ENCODE measurements around the gene OGDHL. TPM values are rescaled to one million over a fixed set of nuclear protein-coding genes. Genes with fewer than 3 reads are reported as not detected.
"Not testable (repeated sequence)": the region's sequence is repeated elsewhere in the genome, so short reads cannot be mapped to it uniquely, and the experiment has no call there.

The OGDHL gene
- total RNA-seq, 1 experiment from 2014 or later, result 7.6 TPM

DNA sequence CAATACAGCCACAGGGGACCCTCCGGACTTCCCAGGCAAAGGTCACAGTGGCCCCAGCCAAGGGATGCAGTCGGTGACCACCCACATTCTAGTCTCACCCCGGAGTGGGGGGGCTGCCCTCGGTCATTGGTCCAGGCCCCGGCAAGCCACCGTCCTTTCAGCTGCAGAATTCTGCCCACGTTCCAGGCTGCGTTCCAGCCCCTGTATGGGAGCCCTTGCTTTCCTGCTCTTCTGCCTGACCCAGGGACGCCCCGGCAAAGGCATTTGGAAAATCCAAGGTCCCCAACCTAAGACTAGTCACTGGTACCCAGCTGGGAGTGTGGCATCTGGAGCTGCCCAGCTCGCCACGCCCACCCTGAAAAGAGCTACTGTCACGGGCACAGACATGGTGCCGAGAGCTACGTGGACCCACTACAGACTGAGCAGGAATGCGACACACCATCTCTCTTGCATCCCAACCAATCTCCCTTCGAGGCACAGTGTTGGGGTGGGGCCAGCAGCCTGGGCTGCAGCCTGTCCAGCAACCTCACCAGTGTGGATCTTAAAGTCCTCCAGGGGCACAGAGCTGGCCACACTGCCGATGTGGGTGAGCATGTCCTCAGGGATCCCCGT, 18.6 kb downstream of the OGDHL start:
- no peak for DNase-seq (ENCODE audit: low spot score)
- in situ Hi-C loops (cut with HindIII; ENCODE audit: low sequenced_read_pairs), result no loop called here

DNA sequence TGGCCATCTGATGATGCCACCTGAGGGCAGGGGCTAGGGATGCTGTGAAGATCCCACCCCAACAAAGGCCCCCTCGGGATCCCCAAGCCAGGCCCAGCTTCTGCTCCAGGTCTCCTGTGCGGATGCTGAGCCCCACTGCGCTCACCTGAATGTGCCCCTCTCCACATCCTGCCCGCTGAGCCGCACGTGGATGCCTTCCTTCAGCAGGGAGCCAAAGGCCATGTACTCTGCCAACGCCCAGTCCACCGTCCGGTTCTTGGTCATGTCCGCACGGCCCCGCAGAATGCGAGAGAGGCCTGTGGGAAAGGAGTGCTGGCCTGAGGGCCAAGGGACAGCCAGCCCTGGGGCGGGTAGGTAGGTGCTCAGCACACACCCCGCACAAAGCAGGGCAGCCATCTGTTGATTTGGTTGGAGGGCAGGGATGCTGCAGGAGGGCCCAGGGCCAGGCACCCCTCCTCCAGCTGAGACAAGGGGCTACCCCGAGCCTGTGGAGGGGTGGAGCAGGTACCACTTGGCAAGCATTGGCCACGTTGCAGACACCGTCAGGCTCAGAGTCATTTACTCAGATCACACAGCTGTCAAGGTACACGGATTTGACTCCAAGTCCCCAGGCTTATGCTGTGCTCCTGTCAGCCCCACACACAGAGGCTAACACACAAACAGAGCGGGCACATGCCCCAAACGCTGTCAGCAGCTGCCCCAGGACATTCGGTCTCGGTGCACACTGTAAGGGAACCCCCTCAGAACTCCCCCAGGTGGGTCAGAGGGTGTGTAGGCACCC, 19.2 kb downstream of the OGDHL start:
- in situ Hi-C loops (cut with HindIII; ENCODE audit: low sequenced_read_pairs), result no loop called here
- no peak for DNase-seq (ENCODE audit: low spot score)

DNA sequence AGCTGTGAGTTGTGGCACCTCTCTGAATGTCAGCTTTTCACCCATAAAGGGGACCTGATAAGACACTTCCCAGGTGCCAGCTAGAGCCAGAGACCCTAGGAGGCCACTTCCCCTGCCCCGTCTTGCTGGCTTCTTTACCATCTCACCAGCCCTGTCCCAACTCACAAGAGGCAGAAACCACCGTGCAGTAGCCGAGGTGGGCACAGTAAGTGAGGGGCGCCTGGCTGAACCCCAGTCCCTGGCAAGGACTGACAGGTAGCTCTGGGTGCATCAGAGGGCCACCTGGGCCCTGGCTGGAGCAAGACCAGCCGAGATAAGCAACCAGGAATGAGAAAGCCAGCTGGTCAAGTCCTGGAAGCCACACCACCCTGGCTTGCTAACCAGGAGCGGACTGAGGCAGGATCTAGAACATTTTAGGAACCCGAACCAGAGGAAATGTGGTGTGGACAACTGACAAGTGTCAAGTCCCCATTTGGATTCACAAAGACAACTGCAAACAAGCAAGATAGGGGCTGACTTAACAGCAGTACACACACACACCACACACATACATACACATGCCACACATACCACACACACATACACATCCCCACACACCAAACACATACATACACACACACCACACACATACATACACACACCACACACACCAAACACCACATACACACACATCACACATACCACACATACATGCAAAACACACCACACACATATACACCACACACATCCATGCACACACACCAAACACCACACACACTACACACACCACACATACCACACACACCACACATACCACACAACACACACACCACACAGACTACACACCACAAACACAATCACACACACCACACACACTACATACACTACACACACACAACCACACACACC, 20.8 kb downstream of the OGDHL start:
- in situ Hi-C loops (cut with HindIII; ENCODE audit: low sequenced_read_pairs), result no loop called here
- DNase-seq (ENCODE audit: low spot score), result peak; percentile 43

DNA sequence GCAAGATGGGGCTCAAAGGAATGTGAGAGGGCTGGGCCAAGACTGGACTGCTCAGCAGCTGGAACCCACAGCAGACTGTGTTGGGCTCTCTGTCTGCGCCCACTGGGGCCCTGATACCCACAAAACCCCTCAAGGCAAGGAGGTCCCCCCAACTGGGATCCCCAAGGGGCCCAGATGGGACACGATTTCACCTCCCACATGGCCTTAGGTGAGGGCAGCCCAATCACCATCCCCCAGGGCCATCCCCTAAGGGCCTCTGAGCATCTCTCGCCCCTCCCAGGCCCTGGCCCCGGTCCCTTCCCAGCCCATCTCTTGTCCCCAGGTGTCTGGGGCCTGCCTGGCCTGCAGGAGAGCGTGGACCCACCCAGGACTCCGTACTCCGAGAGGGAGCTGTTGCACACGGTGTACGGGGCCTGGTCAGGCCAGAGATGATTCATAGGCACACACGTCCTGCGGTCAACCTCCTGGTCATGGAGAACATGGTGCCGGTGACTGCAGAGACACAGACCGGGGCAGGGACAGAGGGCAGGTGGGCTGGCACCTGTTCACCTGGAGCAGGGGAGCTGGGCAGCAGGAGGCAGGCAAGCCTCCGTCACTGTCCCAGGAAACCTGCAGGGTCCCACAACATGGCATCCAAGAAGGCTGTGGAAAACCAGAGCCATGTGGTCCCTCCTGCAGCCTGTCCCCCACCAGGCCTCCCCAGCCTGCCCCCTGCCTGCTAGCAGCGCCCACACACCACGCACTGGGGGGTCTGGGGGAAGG, 21.6 kb downstream of the OGDHL start:
- in situ Hi-C loops (cut with HindIII; ENCODE audit: low sequenced_read_pairs), result no loop called here

DNA sequence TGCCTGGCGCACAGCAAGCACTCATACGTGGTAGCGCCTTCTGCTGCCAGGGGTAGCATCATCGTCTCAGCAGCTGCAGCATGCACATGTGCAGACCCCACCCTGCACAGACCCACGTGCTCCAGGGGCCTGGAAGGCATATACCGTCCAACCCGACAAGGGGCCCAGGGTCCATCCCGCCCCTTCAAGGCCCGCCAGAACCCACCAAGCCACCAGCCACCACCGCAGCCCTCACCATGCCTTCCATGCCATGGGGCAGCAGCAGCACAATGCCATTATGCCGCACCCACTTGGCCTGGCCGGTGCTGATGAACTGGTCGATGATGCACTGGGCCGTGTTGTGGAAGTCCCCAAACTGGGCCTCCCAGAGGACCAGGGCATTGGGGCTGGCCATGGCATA, 22.7 kb downstream of the OGDHL start:
- in situ Hi-C loops (cut with HindIII; ENCODE audit: low sequenced_read_pairs), result no loop called here
- DNase-seq (ENCODE audit: low spot score), result no peak

More for the DNA sequence above, 21.6 kb downstream of the OGDHL start:
- DNase-seq (ENCODE audit: low spot score), result no peak

DNA sequence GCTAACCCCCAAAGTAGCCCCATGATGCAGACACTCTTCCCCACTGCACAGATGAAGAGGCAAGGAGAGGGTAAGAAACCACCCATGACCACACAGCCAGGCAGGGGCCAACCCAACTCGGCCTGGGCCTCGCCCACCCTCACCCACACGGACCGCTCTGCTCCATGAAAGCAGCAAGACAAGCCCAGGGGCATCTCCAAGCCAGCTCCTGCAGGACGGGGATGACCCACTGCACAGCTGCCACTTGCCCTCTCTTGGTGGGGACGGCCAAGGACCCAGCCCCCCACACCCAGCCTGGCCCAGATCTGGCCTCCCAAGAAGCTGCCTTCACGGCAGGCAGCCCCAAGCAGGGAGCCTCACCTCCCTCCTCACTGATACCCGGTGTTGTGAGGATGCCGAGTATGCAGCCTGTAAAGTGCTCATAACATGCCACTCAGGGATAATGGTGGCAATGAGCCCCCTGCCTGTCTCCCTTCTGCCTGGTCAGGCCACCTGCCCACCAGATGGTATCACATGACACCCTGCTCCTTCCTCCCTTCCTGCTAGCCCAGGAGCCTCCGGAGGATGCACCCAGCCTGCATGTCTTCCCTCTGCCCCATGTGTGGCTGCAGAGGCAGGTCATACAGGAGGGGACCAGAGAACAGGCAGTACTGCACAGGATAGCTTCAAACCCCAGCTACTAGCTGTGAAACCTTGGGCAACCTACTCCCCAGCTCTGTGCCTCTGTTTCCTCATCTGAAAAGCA, 23.3 kb downstream of the OGDHL start:
- in situ Hi-C loops (cut with HindIII; ENCODE audit: low sequenced_read_pairs), result no loop called here

DNA sequence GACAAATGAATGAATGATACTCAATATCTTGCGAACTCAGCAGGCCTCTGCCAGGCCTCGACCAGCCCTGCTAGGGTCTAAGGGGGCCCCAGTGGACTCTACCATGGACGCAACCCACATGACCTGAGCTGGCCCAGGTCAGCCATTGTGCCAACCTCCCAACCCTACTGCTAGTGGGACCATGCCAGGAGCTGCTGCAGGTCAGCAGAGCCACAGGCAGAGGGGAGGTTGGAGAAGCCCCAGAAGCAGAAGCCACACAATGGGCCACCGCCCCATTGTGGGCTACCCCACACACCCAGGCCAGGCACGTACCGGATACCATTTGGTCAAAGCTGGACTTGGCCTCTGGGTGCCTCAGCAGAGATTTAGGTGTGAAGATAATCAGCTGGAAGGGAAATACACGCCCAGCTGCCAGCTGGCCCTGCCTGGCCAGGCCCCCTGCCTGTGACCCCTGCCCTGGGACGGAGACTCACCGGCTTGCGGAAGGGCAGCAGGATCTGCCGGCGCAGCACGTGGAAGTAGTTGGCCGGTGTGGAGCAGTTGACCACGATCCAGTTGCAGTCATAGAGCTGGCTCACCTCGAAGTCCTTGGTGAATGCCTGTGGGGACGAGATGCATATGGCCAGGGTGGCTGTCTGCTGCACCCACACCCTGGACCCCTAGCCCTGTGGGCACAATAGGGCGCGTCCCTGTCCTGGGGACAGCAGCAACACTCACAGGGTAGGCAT, 24.5 kb downstream of the OGDHL start:
- DNase-seq (ENCODE audit: low spot score), result no peak
- in situ Hi-C loops (cut with HindIII; ENCODE audit: low sequenced_read_pairs), result no loop called here

More for the DNA sequence above, 23.3 kb downstream of the OGDHL start:
- DNase-seq (ENCODE audit: low spot score), result peak; percentile 68

DNA sequence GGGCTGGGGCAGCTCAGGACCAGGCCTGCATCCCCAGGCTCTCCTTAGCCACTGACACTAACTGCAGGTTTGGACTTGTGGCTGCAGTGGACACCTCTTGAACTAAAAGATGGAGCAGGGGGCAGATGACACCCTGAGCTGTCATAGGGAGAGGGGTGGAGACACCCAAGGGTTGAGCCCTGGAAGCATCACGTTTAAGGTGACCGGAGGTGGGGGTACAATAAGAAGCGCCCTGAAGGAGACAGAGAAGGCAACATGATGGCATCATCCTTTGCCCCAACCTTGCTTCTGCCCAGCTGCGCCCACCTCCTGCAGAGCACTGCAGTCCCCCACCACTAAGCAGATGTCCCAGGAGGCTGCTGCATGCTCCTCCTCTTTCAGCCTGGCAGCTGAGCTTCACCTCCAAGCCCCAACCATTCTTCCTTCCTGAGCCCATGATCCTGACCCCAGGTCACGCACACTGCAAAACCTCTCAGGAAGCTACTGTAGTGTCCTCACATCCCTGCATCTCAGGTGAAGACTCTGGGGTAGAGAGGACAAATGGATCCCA, 25.5 kb downstream of the OGDHL start:
- in situ Hi-C loops (cut with HindIII; ENCODE audit: low sequenced_read_pairs), result no loop called here
- no peak for DNase-seq (ENCODE audit: low spot score)

DNA sequence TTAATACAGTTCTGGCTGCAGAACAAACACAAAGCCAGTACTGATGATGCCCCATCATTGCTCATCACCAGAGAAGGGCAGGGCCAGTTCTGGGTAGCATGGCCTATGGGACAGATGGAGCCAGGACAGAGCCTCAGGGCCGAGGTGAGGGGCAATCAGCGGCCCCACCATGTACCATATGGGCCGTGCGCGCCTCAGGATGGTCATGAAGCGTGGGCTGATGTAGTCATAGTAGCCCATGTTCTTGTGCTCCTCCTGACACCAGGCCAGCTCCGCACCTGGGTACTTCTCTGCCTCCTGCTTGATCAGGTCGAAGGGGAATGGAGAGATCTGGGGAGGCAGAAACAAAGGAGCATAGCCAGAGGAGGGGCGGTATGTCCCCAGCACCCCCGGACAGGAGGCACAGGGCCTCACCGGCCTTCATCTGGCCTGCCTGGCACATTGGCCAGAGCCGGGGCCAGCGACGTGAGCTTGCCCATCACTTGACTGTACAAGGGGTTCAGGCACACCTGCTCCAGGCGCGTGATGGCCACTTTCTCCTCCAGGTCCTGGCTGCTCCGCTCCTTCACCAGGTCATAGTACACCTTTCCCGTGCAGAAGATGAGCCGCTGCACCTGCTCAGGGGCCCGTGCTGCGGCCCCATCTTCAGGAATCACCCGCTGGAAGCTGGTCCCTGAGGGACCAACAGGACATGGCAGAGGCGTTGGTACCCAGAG, 26.1 kb downstream of the OGDHL start:
- no peak for DNase-seq (ENCODE audit: low spot score)
- in situ Hi-C loops (cut with HindIII; ENCODE audit: low sequenced_read_pairs), result no loop called here

DNA sequence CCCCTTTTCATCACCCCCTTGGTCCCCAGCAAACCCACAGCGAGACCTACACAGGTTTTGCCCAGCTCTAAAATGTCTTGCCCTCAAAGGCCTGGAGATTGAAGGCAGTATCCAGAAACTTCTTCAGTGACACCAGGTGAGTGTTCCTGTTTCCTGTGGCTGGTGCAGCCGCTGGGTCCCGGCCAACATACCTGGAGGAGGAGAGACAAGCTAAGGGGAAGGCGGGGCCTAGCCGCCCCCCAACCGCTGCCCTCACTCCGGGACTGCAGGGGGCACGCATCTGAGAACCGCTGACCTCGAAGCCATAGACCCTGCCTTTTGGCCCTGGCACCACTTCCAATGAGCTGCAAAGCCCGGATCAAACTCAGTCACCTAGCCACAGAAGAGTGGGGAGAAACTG, 27.0 kb downstream of the OGDHL start:
- DNase-seq (ENCODE audit: low spot score), result no peak
- in situ Hi-C loops (cut with HindIII; ENCODE audit: low sequenced_read_pairs), result no loop called here

DNA sequence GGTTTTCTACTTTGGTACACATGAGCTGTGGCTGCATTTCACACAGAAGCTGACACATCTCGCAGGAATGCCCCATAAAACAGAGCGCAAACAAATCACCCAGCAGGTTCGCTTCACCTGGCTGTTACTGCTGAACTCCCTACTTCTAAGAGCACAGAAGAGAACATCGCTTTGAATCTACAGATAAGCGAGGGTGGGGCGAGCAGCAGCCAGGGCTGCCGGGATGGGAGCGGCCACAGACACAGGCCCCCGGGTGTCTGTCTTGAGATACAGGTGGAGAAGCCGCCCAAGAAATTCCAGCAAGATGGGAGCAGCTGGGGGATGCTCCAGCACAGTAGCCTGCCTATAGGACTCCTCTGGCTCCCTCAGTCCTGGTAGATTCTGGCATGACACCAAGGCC, 27.4 kb downstream of the OGDHL start:
- in situ Hi-C loops (cut with HindIII; ENCODE audit: low sequenced_read_pairs), result no loop called here
- DNase-seq (ENCODE audit: low spot score), result no peak

DNA sequence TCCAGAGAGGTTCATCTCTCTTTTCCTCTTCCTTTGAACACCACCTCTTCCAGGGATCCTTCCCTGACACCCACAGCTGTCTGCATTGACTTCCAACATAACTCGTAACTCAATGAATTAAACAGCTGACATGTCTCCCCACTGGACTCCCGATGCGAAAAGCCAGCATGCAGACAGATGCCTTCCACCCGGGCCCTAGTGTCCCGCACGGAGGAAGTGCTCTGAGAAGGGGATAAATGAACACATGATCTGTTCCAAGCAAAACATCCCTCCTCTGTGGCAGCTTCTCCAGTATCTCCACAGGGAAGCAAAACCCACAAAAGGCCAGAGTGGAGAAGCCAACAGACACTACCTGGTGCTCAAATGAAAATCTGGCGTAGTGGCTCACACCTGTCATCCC, 28.3 kb downstream of the OGDHL start:
- in situ Hi-C loops (cut with HindIII; ENCODE audit: low sequenced_read_pairs), result no loop called here
- no peak for DNase-seq (ENCODE audit: low spot score)

DNA sequence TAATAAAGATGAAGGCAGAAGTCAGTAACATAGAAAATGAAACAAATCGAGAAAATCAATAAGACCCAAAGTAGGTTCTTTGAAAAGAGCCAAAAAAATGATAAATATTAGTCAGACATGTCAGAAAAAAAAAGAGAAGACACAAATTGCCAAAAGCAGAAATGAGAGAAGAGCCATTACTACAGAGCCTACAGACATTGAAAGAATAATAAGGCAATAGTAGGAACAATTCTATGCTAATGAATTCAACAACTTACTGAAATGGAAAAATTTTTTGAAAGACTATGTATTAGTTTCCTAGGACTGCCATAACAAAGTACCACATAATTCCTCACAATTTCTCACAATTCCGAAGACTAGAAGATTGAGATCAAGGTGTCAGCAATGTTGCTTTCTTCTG, 35.5 kb downstream of the OGDHL start:
- DNase-seq (ENCODE audit: low spot score), result no peak
- in situ Hi-C loops (cut with HindIII; ENCODE audit: low sequenced_read_pairs), result no loop called here

DNA sequence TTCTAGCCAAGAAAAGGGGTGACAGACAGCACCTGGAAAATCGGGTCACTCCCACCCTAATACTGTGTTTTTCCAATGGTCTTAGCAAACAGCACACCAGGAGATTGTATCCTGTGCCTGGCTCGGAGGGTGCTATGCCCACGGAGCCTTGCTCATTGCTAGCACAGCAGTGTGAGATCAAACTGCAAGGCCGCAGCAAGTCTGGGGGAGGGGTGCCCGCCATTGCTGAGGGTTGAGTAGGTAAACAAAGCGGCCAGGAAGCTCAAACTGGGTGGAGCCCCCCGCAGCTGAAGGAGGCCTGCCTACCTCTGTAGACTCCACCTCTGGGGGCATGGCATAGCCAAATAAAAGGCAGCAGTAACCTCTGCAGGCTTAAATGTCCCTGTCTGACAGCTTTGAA, 47.0 kb downstream of the OGDHL start:
- DNase-seq (ENCODE audit: low spot score); in situ Hi-C loops (cut with HindIII; ENCODE audit: low sequenced_read_pairs): not testable (repeated sequence)

DNA sequence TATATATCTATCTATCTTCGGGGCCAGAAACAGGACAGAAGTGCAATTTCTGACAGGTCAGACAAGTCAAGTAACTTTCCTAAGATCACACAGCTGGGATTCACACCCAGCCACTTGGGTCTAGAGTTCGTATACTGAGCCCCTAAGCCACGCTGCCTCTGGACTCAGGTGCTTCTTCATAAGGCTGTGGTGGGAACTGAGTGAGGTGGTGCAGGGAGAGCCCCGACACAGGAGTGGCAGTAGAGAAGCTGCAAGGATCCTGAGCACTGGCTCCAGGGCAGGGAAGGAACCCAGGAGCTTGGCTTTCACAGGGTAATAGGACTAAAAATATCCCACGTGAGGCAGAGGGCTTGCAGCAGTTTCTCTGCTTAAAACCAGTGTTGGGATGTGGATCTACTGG, 48.9 kb downstream of the OGDHL start:
- in situ Hi-C loops (cut with HindIII; ENCODE audit: low sequenced_read_pairs), result no loop called here
- no peak for DNase-seq (ENCODE audit: low spot score)

DNA sequence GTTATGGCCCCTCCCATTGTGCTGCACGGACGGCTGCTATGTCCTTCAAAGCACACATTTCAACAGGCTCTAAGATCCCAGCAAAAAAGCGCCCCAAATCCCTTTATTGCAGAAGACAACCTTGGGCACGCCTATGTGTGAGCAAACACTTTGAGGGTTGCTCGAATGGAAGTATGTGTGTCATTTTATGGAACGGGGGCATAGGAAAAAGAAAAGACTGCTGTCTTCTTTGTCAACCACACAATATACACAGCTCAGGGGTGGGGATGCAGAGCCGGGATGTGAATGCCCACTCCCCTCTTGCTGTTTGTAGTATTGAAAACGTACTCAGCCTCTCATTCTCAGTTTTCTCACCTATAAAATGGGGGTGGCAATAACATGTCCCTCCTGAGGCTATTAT, 50.6 kb downstream of the OGDHL start:
- DNase-seq (ENCODE audit: low spot score), result no peak
- in situ Hi-C loops (cut with HindIII; ENCODE audit: low sequenced_read_pairs), result no loop called here

DNA sequence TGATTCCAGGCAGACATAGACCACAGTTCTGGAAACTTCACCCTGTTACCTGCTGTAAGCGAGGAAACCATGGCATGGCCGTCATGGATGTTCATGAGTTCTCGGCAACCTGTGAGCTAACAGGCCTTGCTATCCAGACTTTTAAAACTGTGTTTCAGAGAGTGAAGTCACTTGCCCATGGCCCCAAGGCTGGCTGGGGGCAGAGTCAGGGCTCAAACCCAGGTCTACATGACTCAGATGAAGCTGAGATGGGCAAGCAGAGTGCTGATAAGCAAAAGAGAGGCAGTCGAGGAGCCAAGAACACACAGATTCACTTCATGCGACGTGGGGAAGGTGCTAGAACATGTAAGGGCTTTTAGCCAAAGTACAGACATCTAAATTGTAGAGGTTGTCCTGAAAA, 51.2 kb downstream of the OGDHL start:
- DNase-seq (ENCODE audit: low spot score), result no peak
- in situ Hi-C loops (cut with HindIII; ENCODE audit: low sequenced_read_pairs), result no loop called here

All from G401 (cell line).